ENCODE data around the gene HSPA12B.
A peak's percentile ranks its signal among the peaks of the same experiment; 100 is the strongest.

HSPA12B gene

DNA sequence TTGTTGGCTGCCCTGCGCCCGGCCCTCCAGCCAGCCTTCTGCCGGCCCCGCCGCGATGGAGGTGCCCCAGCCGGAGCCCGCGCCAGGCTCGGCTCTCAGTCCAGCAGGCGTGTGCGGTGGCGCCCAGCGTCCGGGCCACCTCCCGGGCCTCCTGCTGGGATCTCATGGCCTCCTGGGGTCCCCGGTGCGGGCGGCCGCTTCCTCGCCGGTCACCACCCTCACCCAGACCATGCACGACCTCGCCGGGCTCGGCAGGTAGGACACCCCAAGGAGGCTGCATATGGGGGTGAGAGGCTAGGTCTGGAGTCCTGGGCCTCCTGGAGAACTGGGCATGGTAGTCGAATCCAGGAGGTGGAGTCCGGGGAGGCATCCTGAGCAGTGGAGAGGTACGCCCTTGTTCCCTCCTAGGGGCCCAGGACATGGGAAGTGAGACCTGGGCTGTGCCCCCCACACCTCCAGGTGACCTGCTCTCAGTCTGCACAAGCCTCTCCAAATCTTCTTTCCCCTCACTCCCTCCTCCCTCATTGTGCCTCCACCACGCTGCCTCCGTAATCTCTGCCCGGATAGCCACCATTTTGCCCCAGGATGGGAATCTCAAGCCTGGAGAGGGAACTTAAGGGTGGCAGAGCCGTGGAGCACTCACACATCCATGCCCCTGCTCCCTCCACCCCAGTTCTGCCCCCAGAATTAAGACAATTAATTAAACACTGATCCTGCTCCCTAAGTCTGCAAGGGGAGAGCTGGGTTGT is 64.2 kb downstream of the HSPA12B start:
- peak overlapping the region; percentile 70; the same call in 1 of the 2 replicates for H3K27ac ChIP-seq
- H3K36me3 ChIP-seq (ENCODE audit: insufficient read depth, low read length): peaks cover 37% of the 10 kb centered on the region
- H3K4me3 ChIP-seq: peak overlapping the region; percentile 92
- H3K9me3 ChIP-seq (ENCODE audit: low read depth, low read length): no peaks in the 10 kb centered on the region
- no peak for DNase-seq (ENCODE audit: low read depth, low spot score)
- no peak for TF ChIP-seq POLR2AphosphoS5 (IDR thresholded peaks at IDR 0.05; ENCODE audit: borderline replicate concordance, low read depth, low read length)
- no peak for TF ChIP-seq FOXP2 (optimal IDR thresholded peaks at IDR 0.05; ENCODE audit: control extremely low read depth, extremely low read length, insufficient read depth)
- no peak for TF ChIP-seq EZH2 (IDR thresholded peaks at IDR 0.05)
- peak overlapping the region; percentile 88 for H3K9ac ChIP-seq (ENCODE audit: insufficient read length)

DNA sequence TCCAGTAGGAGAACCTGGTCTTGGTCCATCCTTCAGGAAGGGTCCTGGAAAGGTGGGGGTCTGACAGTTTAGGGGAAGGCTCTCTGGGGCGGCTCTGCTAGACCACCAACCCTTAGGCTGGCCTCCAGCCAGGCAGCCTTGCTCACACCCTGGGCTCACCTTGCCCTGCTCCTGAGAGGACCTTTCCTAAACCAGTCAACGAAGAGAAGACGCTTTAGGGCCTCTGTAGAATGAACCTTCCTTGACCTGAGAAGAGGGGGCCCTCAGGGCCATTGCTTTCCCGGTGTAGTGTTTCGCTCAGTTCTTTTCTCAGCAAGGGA is 64.7 kb downstream of the HSPA12B start:
- TF ChIP-seq POLR2AphosphoS5 (IDR thresholded peaks at IDR 0.05; ENCODE audit: borderline replicate concordance, low read depth, low read length): no peak; the same call in 1 of the 2 replicates
- TF ChIP-seq FOXP2 (optimal IDR thresholded peaks at IDR 0.05; ENCODE audit: control extremely low read depth, extremely low read length, insufficient read depth): no peak
- no peak for TF ChIP-seq EZH2 (IDR thresholded peaks at IDR 0.05)
- H3K9ac ChIP-seq (ENCODE audit: insufficient read length): peak overlapping the region; percentile 88
- H3K27ac ChIP-seq: peak overlapping the region; percentile 70; the same call in 1 of the 2 replicates
- peak overlapping the region; percentile 92 for H3K4me3 ChIP-seq
- no peak for DNase-seq (ENCODE audit: low read depth, low spot score)
- no peaks in the 10 kb centered on the region for H3K9me3 ChIP-seq (ENCODE audit: low read depth, low read length)
- H3K36me3 ChIP-seq (ENCODE audit: insufficient read depth, low read length): peaks cover 42% of the 10 kb centered on the region

DNA sequence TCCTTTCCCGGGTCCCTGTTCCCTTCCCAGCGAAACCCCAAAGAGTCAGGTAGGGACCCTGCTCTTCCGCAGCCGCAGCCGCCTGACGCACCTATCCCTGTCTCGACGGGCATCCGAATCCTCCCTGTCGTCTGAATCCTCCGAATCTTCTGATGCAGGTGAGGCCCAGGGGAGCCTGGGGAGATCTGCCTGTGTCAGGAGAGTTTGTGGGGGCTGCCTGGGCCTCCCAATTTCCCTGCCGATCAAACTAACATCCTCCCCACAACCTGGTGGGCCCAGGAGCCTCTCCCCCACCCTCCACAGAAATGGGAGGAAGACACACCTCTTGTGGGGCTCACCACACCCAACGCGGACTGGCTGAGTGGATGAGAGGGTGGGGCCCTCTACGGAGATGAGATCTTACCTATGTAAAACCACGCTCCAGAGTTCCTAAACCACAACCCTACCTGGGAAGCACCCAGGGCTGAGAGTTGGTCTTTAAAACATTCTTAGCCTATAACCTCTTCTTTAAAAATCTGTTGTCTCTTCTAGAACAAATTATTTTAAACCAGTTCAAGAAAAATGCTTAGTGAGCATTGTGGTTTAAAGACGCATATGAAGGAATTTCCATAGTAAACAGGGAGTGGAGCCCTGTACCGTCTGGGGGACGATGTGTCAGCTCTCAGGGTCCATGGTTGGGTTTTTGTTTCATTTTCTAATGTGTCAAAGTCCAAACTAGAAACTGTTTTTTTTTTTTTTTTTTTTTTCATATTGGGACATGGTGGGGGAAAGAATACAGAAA is 65.3 kb downstream of the HSPA12B start:
- peak overlapping the region; percentile 70 for H3K27ac ChIP-seq
- peak overlapping the region; percentile 92 for H3K4me3 ChIP-seq
- DNase-seq (ENCODE audit: low read depth, low spot score): no peak
- no peaks in the 10 kb centered on the region for H3K9me3 ChIP-seq (ENCODE audit: low read depth, low read length)
- peaks cover 48% of the 10 kb centered on the region for H3K36me3 ChIP-seq (ENCODE audit: insufficient read depth, low read length)
- no peak for TF ChIP-seq EZH2 (IDR thresholded peaks at IDR 0.05)
- no peak for TF ChIP-seq FOXP2 (optimal IDR thresholded peaks at IDR 0.05; ENCODE audit: control extremely low read depth, extremely low read length, insufficient read depth)
- no peak for TF ChIP-seq POLR2AphosphoS5 (IDR thresholded peaks at IDR 0.05; ENCODE audit: borderline replicate concordance, low read depth, low read length)
- H3K9ac ChIP-seq (ENCODE audit: insufficient read length): peak overlapping the region; percentile 88

DNA sequence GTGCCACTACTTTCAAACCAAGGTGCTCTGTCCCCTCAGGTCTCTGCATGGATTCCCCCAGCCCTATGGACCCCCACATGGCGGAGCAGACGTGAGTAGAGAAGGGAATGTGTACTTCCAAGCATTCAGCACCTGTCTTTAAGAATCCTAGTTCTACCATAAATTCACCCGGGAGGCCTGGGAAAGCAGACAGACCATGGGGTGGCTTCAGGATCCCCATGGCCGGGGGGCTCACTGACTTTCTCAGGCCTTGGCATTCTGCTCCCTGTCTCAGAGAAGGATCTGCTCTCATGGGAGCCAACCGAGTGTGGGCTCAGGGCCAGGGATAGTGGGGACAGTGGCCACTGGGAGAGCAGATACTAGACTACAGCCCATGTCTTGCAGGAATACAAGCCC is 65.9 kb downstream of the HSPA12B start:
- no peaks in the 10 kb centered on the region for H3K9me3 ChIP-seq (ENCODE audit: low read depth, low read length)
- peak overlapping the region; percentile 88 for H3K9ac ChIP-seq (ENCODE audit: insufficient read length)
- peak overlapping the region; percentile 92 for H3K4me3 ChIP-seq
- peaks cover 54% of the 10 kb centered on the region for H3K36me3 ChIP-seq (ENCODE audit: insufficient read depth, low read length)
- H3K27ac ChIP-seq: peak overlapping the region; percentile 70
- no peak for TF ChIP-seq FOXP2 (optimal IDR thresholded peaks at IDR 0.05; ENCODE audit: control extremely low read depth, extremely low read length, insufficient read depth)
- TF ChIP-seq EZH2 (IDR thresholded peaks at IDR 0.05): no peak
- no peak for TF ChIP-seq POLR2AphosphoS5 (IDR thresholded peaks at IDR 0.05; ENCODE audit: borderline replicate concordance, low read depth, low read length)
- DNase-seq (ENCODE audit: low read depth, low spot score): no peak

DNA sequence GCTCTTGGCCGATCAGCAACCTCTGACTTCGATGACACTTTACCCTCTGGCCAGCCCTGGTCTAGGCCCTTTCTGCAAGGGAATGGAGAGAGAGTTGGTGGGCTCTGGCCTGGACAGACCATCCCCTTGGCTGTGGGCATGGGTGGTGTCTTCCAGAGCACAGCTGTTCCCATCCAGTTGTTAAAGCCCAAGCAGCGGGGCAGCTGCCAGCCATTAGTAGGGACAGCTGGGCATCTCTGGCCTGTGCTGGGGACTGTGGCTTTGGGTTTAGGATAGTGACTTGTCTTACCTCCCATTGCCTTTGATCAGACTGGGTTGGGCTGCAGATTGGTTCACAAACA is 66.4 kb downstream of the HSPA12B start:
- peaks cover 59% of the 10 kb centered on the region for H3K36me3 ChIP-seq (ENCODE audit: insufficient read depth, low read length)
- peak overlapping the region; percentile 70 for H3K27ac ChIP-seq
- H3K9me3 ChIP-seq (ENCODE audit: low read depth, low read length): no peaks in the 10 kb centered on the region
- H3K4me3 ChIP-seq: peak overlapping the region; percentile 92
- H3K9ac ChIP-seq (ENCODE audit: insufficient read length): peak overlapping the region; percentile 88
- no peak for DNase-seq (ENCODE audit: low read depth, low spot score)
- no peak for TF ChIP-seq FOXP2 (optimal IDR thresholded peaks at IDR 0.05; ENCODE audit: control extremely low read depth, extremely low read length, insufficient read depth)
- TF ChIP-seq POLR2AphosphoS5 (IDR thresholded peaks at IDR 0.05; ENCODE audit: borderline replicate concordance, low read depth, low read length): no peak; the same call in 1 of the 2 replicates
- no peak for TF ChIP-seq EZH2 (IDR thresholded peaks at IDR 0.05)

DNA sequence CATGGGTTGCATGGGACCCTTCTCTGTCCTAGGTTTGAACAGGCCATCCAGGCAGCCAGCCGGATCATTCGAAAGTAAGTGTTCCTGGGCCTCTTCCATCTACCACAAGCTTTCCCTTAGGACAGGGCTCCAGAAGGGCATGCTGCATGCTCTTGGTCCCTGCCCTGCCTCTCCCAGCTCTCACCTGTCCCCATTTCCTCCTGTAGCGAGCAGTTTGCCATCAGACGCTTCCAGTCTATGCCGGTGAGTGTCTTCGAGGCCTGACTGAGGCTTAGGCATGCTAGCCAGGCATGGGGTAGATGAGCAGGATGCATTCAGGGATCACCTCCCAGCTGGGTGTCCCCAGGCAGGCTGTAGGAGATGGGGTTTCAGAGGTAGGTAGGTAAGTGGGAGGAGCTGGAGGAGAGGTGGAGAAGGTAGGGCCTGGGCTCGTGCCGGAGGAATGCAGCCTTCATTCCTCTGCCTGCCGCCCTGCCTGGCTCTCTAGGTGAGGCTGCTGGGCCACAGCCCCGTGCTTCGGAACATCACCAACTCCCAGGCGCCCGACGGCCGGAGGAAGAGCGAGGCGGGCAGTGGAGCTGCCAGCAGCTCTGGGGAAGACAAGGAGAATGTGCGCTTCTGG is 67.9 kb downstream of the HSPA12B start:
- Histone ChIP-seq H3K36me3 (ENCODE audit: insufficient read depth, low read length) (peaks cover 74% of the 10 kb centered on the region), H3K27ac (peak overlapping the region; percentile 42; the same call in 1 of the 2 replicates), H3K9ac (ENCODE audit: insufficient read length) (no peak overlapping the region)

DNA sequence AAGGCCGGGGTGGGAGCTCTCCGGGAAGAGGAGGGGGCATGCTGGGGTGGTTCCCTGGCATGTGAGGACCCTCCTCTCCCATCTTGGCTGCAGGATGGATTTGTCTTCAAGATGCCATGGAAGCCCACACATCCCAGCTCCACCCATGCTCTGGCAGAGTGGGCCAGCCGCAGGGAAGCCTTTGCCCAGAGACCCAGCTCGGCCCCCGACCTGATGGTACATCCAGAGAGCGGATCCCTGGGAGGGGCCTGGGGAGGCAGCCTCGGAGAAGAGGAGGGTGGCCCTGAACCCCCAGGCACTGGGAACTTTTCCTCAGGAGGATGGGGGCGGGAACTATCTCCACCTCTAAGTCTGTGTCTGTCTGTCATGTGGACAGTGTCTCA is 68.4 kb downstream of the HSPA12B start:
- Histone ChIP-seq H3K9ac (ENCODE audit: insufficient read length) (no peak overlapping the region), H3K27ac (no peak overlapping the region), H3K9me3 (ENCODE audit: low read depth, low read length) (no peaks in the 10 kb centered on the region), H3K4me3 (no peak overlapping the region), H3K36me3 (ENCODE audit: insufficient read depth, low read length) (peaks cover 79% of the 10 kb centered on the region)
- no peak for TF ChIP-seq FOXP2 (optimal IDR thresholded peaks at IDR 0.05; ENCODE audit: control extremely low read depth, extremely low read length, insufficient read depth)
- TF ChIP-seq EZH2 (IDR thresholded peaks at IDR 0.05): no peak
- TF ChIP-seq POLR2AphosphoS5 (IDR thresholded peaks at IDR 0.05; ENCODE audit: borderline replicate concordance, low read depth, low read length): no peak
- no peak for DNase-seq (ENCODE audit: low read depth, low spot score)

More for the DNA sequence above, 67.9 kb downstream of the HSPA12B start:
- TF ChIP-seq EZH2 (IDR thresholded peaks at IDR 0.05) (no peak), FOXP2 (optimal IDR thresholded peaks at IDR 0.05; ENCODE audit: control extremely low read depth, extremely low read length, insufficient read depth) (no peak), POLR2AphosphoS5 (IDR thresholded peaks at IDR 0.05; ENCODE audit: borderline replicate concordance, low read depth, low read length) (no peak)
- H3K9me3 ChIP-seq (ENCODE audit: low read depth, low read length): no peaks in the 10 kb centered on the region
- DNase-seq (ENCODE audit: low read depth, low spot score): no peak
- H3K4me3 ChIP-seq: no peak overlapping the region

DNA sequence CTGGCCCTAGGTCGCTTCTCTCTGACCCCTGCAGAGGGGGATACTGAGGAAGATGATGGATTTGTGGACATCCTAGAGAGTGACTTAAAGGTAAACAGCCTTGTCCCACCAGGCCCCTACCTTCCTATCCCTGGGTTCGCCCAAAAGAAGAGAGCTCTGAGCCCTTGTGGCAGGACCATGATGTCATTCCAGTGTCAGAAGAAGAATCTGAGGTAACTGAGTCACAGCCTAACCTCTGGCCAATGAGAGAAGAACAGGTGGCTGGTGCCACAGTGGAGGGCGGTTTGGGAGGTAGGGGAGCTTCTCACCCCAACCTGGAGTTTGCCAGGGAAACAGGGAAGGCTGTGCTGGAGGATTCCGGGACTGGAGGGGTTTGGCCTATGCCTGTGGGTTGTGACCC is 68.8 kb downstream of the HSPA12B start:
- no peak overlapping the region for H3K9ac ChIP-seq (ENCODE audit: insufficient read length)
- H3K36me3 ChIP-seq (ENCODE audit: insufficient read depth, low read length): peaks cover 83% of the 10 kb centered on the region
- H3K4me3 ChIP-seq: no peak overlapping the region
- no peak for TF ChIP-seq FOXP2 (optimal IDR thresholded peaks at IDR 0.05; ENCODE audit: control extremely low read depth, extremely low read length, insufficient read depth)
- no peak for TF ChIP-seq EZH2 (IDR thresholded peaks at IDR 0.05)
- no peak for TF ChIP-seq POLR2AphosphoS5 (IDR thresholded peaks at IDR 0.05; ENCODE audit: borderline replicate concordance, low read depth, low read length)
- H3K9me3 ChIP-seq (ENCODE audit: low read depth, low read length): no peaks in the 10 kb centered on the region
- H3K27ac ChIP-seq: no peak overlapping the region
- no peak for DNase-seq (ENCODE audit: low read depth, low spot score)
